ENCODE measurements around the gene CCDC54.

- TF ChIP-seq CTCF (IDR thresholded peaks at IDR 0.05): no peak
- TF ChIP-seq POLR2A (IDR thresholded peaks at IDR 0.05): no peak
These were observed 5.4 kb downstream of the CCDC54 start for GRCh38 chr3:107382631-107383030.
